ENCODE results near the gene MAP7.

MAP7 gene

GRCh38 chr6:136528477-136528876 is 21.7 kb downstream of the MAP7 start:
- DNase-seq = no peak

GRCh38 chr6:136527831-136528230 is 22.4 kb downstream of the MAP7 start:
- DNase-seq = no peak

- DNase-seq = no peak
Measured at GRCh38 chr6:136526937-136527336, 23.3 kb downstream of the MAP7 start.

GRCh38 chr6:136526196-136526930 is 23.9 kb downstream of the MAP7 start:
- peak; percentile 24 to 36 for DNase-seq

GRCh38 chr6:136525586-136526195 is 24.5 kb downstream of the MAP7 start:
- no peak for DNase-seq

- DNase-seq = no peak
Measured at GRCh38 chr6:136524936-136525413, 25.2 kb downstream of the MAP7 start.

GRCh38 chr6:136524339-136524935 is 25.8 kb downstream of the MAP7 start:
- no peak for DNase-seq

GRCh38 chr6:136523196-136523595 is 27.0 kb downstream of the MAP7 start:
- DNase-seq = no peak

GRCh38 chr6:136522636-136523035 is 27.6 kb downstream of the MAP7 start:
- DNase-seq = no peak

GRCh38 chr6:136521911-136522310 is 28.3 kb downstream of the MAP7 start:
- no peak for DNase-seq

GRCh38 chr6:136521427-136521826 is 28.8 kb downstream of the MAP7 start:
- DNase-seq = no peak

GRCh38 chr6:136520517-136520916 is 29.7 kb downstream of the MAP7 start:
- no peak for DNase-seq

GRCh38 chr6:136517582-136517981 is 32.6 kb downstream of the MAP7 start:
- DNase-seq = no peak

- DNase-seq = no peak
Measured at GRCh38 chr6:136517002-136517401, 33.2 kb downstream of the MAP7 start.

- no peak for DNase-seq
Measured at GRCh38 chr6:136514591-136514990, 35.6 kb downstream of the MAP7 start.

- DNase-seq = no peak
Measured at GRCh38 chr6:136511926-136512325, 38.3 kb downstream of the MAP7 start.

GRCh38 chr6:136511397-136511796 is 38.8 kb downstream of the MAP7 start:
- no peak for DNase-seq

GRCh38 chr6:136510782-136511181 is 39.4 kb downstream of the MAP7 start:
- peak in 1 of 2 experiments; percentile 14 for DNase-seq

GRCh38 chr6:136510299-136510698 is 39.9 kb downstream of the MAP7 start:
- DNase-seq = peak in 1 of 2 experiments; percentile 11

GRCh38 chr6:136508725-136509392 is 41.4 kb downstream of the MAP7 start:
- no peak for DNase-seq

- no peak for DNase-seq
Measured at GRCh38 chr6:136506124-136506799, 44.0 kb downstream of the MAP7 start.

- DNase-seq = no peak
Measured at GRCh38 chr6:136503303-136504029, 46.8 kb downstream of the MAP7 start.
